ENCODE data around the gene KCNMA1. TPM values are rescaled to one million over a fixed set of nuclear protein-coding genes. Genes with fewer than 3 reads are reported as not detected.

The KCNMA1 gene
- total and polyA plus RNA-seq, 10 of the 15 experiments (the other 5 are each of a cell fraction or from before 2014, with no cell fraction given), result 8.5 to 77.0 (median 21.3) TPM

DNA sequence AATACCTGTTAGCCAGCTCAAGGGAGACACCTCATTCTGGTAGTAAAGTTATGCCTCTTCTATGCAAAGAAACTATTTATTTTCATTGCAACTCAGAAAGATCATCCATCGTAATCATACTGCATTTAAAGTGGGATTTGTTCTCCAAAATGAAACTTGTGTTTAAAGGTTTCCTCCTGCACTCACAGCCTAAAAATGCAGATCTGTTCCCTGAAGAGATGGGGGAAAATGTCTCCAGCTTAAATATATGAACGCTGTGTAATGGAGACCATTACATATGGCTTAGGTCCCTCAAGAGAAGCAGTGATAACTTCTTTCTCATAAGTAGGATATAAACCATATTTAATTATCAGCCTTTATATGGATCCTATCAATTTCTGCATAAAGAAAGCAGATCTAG, 665.1 kb downstream of the KCNMA1 start (continued):
- TF ChIP-seq USF1 (IDR thresholded peaks at IDR 0.05; ENCODE audit: borderline replicate concordance, extremely low read length, insufficient read depth, low read depth, low read length), result no peak
- TF ChIP-seq, protein P1, sequence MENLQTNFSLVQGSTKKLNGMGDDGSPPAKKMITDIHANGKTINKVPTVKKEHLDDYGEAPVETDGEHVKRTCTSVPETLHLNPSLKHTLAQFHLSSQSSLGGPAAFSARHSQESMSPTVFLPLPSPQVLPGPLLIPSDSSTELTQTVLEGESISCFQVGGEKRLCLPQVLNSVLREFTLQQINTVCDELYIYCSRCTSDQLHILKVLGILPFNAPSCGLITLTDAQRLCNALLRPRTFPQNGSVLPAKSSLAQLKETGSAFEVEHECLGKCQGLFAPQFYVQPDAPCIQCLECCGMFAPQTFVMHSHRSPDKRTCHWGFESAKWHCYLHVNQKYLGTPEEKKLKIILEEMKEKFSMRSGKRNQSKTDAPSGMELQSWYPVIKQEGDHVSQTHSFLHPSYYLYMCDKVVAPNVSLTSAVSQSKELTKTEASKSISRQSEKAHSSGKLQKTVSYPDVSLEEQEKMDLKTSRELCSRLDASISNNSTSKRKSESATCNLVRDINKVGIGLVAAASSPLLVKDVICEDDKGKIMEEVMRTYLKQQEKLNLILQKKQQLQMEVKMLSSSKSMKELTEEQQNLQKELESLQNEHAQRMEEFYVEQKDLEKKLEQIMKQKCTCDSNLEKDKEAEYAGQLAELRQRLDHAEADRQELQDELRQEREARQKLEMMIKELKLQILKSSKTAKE (IDR thresholded peaks at IDR 0.05; ENCODE audit: low read depth, poor library complexity, severe bottlenecking), result no peak
- no peak for TF ChIP-seq HDAC2 (IDR thresholded peaks at IDR 0.05)

DNA sequence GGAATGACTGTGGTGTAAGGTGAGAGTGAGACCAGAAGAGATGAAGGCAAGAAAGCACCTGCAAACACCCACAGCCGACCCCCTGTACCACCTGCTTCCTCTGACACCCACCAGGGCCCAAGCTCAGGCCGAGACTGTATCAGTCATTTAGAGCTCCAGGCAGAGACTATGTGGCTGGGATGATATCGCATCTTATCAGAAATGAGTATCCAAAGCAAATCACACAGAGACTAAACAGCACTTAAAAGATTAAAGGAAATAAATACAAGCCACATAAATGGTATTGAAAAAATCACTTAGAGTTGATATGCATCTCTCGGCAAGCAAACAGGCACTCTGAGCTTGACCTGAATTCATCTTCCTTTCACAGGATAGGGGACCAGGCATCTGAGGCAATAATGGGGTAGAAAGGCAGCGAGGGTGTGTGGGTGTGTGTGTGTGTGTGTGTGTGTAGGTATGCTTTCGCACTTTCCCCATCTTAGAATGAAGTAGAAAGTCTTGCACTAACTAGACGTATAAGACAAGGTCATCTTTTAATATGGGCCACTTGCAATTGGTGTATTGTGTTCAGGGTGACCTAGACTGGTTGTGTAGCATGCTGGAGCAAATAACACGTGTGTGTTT, 665.9 kb downstream of the KCNMA1 start:
- no peak overlapping the region for H2AFZ ChIP-seq (ENCODE audit: control insufficient read depth, low read depth, low read length)
- no TSS peak for BruUV-seq (replicated peaks)
- H3K9ac ChIP-seq (ENCODE audit: control insufficient read depth, insufficient read depth, low read length), result no peak overlapping the region
- H4K20me1 ChIP-seq (ENCODE audit: control insufficient read depth, insufficient read depth), result no peaks in the 10 kb centered on the region
- no peak for FAIRE-seq
- H3K27ac ChIP-seq (ENCODE audit: control insufficient read depth, insufficient read depth), result no peak overlapping the region
- DNase-seq (ENCODE audit: low read depth, low spot score), result no peak
- no peak for TF ChIP-seq CHD2 (IDR thresholded peaks at IDR 0.05; ENCODE audit: borderline replicate concordance, low read depth, low read length)
- WGBS (ENCODE audit: insufficient coverage, insufficient replicate concordance, low lambda C conversion rate, missing lambda C conversion rate), result 35% methylated on average over 8 of the region's 8 CpGs
- H3K36me3 ChIP-seq (ENCODE audit: control insufficient read depth in 2 of 2, insufficient read depth in 2 of 2, low read length in 1 of 2), result no peaks in the 10 kb centered on the region
- ATAC-seq, result no peak
- H3K79me2 ChIP-seq (ENCODE audit: control insufficient read depth, insufficient read depth, low read length), result no peaks in the 10 kb centered on the region
- CTCF ChIA-PET, result no interaction called here
- no peak overlapping the region for H3K4me2 ChIP-seq (ENCODE audit: control insufficient read depth, insufficient read depth)
- SMC1A ChIA-PET (ENCODE audit: uncharacterized antibody, unreplicated experiment), result no interaction called here
- POLR2A ChIA-PET, result no interaction called here
- RAD21 ChIA-PET (ENCODE audit: unreplicated experiment), result no interaction called here
- H3K9me3 ChIP-seq (replicated peaks; ENCODE audit: control insufficient read depth, insufficient read depth, low read length), result no peaks in the 10 kb centered on the region
- intact Hi-C loops (cut with micrococcal nuclease; ENCODE audit: unreplicated experiment), result no loop called here
- no peaks in the 10 kb centered on the region for H3K27me3 ChIP-seq (replicated peaks in 1 of 2; ENCODE audit: control insufficient read depth in 2 of 2, insufficient read depth in 2 of 2, low read length in 1 of 2)
- in situ Hi-C loops (cut with MboI), result no loop called here
- no peaks in the 10 kb centered on the region for H3K4me1 ChIP-seq (ENCODE audit: control insufficient read depth, insufficient read depth, low read length)
- H3K4me3 ChIP-seq, result no peak overlapping the region
